ENCODE data around the gene HOXA7. TPM values are rescaled to one million over a fixed set of nuclear protein-coding genes. Genes with fewer than 3 reads are reported as not detected.
A peak's percentile ranks its signal among the peaks of the same experiment; 100 is the strongest.

HOXA7 gene
- total RNA-seq, 3 donors from 2014 or later: 17.1 to 29.8 (median 27.9) TPM

DNA sequence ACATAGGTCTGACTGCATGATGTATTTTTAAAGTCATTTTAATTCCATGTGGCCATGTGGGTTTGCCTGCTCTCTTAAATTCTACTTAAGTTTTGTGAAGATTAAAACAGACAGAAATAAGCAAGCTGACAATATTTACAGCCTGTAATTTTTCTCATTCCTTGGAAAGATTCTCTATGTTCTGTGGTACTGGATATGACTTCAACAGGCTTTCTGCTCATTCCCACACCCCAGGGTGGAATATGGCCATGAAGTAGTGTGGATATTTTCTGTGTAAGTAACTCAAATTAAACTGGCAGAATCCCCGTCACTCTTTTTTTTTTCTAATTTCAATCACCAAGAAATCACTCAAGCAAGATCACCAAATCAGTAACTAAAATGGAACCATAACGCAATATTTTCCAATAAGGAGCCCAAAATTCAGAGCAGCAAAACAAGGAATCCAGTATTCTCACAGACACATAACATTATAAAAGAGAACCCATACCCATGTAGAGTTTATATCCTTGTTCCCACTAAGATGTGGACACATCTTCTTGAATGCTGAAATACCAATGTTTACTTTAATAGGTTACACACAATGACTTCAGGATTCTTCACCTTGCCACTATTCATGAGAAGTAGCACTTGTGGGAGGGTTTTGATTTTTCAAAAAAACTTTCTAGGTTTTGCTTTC is 18.7 kb downstream of the HOXA7 start:
- Histone ChIP-seq H3K36me3 (ENCODE audit: low read depth) (no peaks in the 10 kb centered on the region), H3K9me3 (no peaks in the 10 kb centered on the region), H3K4me1 (ENCODE audit: low read depth) (peaks cover 51% of the 10 kb centered on the region), H3K4me3 (no peak overlapping the region)
- no peak for ATAC-seq
- intact Hi-C loops (cut with DNase I, micrococcal nuclease): no loop called here
- TF ChIP-seq, protein P1, sequence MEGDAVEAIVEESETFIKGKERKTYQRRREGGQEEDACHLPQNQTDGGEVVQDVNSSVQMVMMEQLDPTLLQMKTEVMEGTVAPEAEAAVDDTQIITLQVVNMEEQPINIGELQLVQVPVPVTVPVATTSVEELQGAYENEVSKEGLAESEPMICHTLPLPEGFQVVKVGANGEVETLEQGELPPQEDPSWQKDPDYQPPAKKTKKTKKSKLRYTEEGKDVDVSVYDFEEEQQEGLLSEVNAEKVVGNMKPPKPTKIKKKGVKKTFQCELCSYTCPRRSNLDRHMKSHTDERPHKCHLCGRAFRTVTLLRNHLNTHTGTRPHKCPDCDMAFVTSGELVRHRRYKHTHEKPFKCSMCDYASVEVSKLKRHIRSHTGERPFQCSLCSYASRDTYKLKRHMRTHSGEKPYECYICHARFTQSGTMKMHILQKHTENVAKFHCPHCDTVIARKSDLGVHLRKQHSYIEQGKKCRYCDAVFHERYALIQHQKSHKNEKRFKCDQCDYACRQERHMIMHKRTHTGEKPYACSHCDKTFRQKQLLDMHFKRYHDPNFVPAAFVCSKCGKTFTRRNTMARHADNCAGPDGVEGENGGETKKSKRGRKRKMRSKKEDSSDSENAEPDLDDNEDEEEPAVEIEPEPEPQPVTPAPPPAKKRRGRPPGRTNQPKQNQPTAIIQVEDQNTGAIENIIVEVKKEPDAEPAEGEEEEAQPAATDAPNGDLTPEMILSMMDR (IDR thresholded peaks at IDR 0.05): no peak
- peak in 1 of 3 donors; percentile 7 for DNase-seq

DNA sequence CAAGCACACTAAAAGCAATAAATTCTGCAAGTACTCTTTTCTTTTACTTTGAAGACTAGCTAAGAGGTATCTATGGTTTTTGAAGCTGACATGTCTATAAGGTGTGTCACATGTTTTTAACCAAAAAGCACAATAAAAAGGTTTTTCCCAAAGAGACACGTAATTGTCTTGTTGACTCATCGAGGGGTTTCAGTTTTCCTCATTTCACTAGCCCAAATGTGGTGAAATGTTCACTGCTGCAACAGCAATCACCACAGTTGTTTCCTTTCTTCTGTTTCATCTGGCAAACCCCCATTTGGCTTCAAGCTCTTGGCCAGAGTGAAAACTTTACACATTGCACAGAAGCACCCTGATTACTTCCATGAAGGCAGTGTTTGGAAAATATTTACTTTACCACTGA is 22.1 kb downstream of the HOXA7 start:
- Histone ChIP-seq H3K4me3 (no peak overlapping the region), H3K36me3 (ENCODE audit: low read depth) (no peaks in the 10 kb centered on the region), H3K4me1 (ENCODE audit: low read depth) (peaks cover 54% of the 10 kb centered on the region), H3K9me3 (no peaks in the 10 kb centered on the region)
- intact Hi-C loops (cut with DNase I, micrococcal nuclease): no loop called here
- ATAC-seq (no peak), DNase-seq (peak in 1 of 3 donors; percentile 46)
- TF ChIP-seq, protein P1 (IDR thresholded peaks at IDR 0.05): no peak

DNA sequence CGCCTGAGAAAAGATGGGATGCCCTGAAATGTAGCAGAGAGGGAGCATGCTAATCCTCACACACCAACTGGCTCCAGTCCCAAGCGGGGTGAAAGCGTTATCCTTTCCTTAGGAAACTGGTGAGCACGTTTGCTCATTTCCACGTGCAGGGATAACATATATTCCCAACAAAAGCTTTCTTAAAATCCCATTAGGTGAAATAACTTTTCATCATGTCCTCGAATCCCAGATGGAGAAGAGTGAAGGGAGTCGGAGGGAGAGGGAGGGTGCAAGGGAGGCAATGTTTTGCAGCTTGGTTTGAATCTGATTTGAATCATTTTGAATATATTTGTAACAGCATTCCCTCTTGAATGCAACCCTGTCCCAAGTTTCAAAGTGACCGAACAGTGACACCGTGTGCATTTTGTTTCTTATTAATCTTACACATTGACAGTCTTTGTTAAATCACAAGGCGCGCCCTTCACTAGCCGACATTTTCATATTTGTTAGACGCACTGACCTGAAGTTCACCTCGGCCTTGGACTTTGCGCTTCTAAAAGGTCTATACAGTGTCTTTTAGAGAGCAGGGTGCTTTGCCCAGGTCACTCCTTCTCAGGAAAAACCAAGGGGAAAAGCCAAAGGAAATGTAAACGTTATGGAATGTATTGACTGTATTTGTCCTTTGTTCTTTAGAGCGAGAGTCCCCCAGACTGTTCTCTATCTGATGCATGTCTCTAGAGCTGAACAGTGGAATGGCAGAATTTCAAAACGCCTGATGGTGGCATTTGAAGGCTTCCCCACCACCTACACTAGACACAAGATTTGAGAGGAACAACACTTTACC is 22.9 kb downstream of the HOXA7 start:
- TF ChIP-seq, protein P1 (IDR thresholded peaks at IDR 0.05): no peak
- H3K4me3 ChIP-seq: no peak overlapping the region
- H3K36me3 ChIP-seq (ENCODE audit: low read depth): no peaks in the 10 kb centered on the region
- H3K9me3 ChIP-seq: no peaks in the 10 kb centered on the region
- intact Hi-C loops (cut with DNase I, micrococcal nuclease): no loop called here
- peak in 2 of 3 donors; percentile 39 to 68 for DNase-seq
- H3K4me1 ChIP-seq (ENCODE audit: low read depth): peaks cover 54% of the 10 kb centered on the region
- ATAC-seq: no peak

DNA sequence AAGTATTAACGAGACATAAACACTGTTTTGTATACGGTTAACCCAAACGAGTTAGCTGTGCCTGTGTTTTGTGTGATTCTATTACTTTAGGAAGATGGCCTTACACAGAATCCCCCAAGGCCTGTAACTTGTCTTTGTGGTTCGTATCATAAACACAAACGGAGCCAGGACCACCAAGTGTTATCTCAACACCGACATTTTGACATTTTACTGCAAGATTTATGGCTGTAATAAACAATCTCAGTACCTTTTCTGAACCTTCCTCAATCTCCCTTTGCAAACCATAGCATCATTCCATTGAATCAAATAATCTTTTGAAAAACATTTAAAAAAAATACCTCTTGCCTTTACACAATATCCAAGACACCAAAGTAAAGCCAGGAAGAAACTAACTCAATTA is 23.5 kb downstream of the HOXA7 start:
- Histone ChIP-seq H3K36me3 (ENCODE audit: low read depth) (no peaks in the 10 kb centered on the region), H3K4me1 (ENCODE audit: low read depth) (peaks cover 54% of the 10 kb centered on the region), H3K4me3 (no peak overlapping the region), H3K9me3 (no peaks in the 10 kb centered on the region)
- ATAC-seq (no peak), DNase-seq (peak in 1 of 3 donors; percentile 4)
- intact Hi-C loops (cut with DNase I, micrococcal nuclease): no loop called here
- TF ChIP-seq, protein P1 (IDR thresholded peaks at IDR 0.05): no peak

DNA sequence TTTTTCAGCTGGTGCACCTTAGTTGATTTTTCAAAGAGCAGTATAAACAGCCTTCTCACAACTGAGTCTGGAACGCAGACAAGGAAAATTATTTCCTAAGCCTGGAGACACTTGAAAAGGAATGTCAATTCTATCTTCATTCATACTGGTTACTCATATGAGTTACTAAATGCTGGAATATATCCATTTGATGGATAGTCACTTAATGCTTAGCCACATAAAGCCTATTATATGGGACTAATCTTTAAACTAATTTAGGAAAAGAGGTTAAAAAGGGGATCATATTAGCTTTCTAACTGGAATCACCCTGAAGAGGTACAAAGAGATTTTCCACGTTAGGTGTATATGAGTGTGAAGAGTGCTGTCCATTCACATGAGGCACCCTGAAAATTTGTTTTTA is 24.3 kb downstream of the HOXA7 start:
- no peak overlapping the region for H3K4me3 ChIP-seq
- intact Hi-C loops (cut with DNase I, micrococcal nuclease): no loop called here
- ATAC-seq (no peak), DNase-seq (no peak)
- H3K9me3 ChIP-seq: no peaks in the 10 kb centered on the region
- TF ChIP-seq, protein P1 (IDR thresholded peaks at IDR 0.05): no peak
- H3K4me1 ChIP-seq (ENCODE audit: low read depth): peaks cover 57% of the 10 kb centered on the region
- H3K36me3 ChIP-seq (ENCODE audit: low read depth): no peaks in the 10 kb centered on the region
